B cell (primary cell): ENCODE results near the gene COL16A1. TPM values are rescaled to one million over a fixed set of nuclear protein-coding genes. Genes with fewer than 3 reads are reported as not detected.
A peak's percentile ranks its signal among the peaks of the same experiment; 100 is the strongest.

Experiments used
- ATAC-seq: fragments of 200-7000 bp; cut with Tn5 transposase; one replicate; pipeline ENCODE4 v1.10.0; 2021; ENCODE audit warnings: low read depth, mild to moderate bottlenecking, moderate number of reproducible peaks, moderate library complexity
- CTCF ChIA-PET: fragments of 350-600 bp; sonication (Branson Sonifier 250); formaldehyde crosslinking; loops from one replicate; lab custom pipeline; 2021; ENCODE audit warnings: antibody characterized with exemption, inconsistent platforms; lab: Charles Lee
- POLR2A ChIA-PET: fragments of 350-600 bp; sonication (Branson Sonifier 250); formaldehyde crosslinking; loops from one replicate; lab custom pipeline; 2021; ENCODE audit warnings: antibody characterized with exemption; lab: Charles Lee
- DNase-seq: peaks from one replicate; pipeline ENCODE4 v3.0.0; 2013
- H2AFZ ChIP-seq: 2 replicates; pipeline ENCODE4 v1.6.1; 2012; ENCODE audit warnings: mild to moderate bottlenecking, low read depth, low read length; ENCODE audit not compliant: insufficient read depth, poor library complexity, severe bottlenecking
- H3K27ac ChIP-seq, 2 donors: 1 replicate in 1 of 2; 2 replicates in 1 of 2; pipeline ENCODE4 v1.5.1; 2012 to 2013; ENCODE audit warnings: low read length in 2 of 2, mild to moderate bottlenecking in 2 of 2, moderate library complexity in 1 of 2
- H3K27me3 ChIP-seq, 4 experiments: fragments of 200-600 bp in 1 of 4; sonication (generic) in 1 of 4; replicated peaks in 1 of 4; 1 replicate in 2 of 4; 2 replicates in 2 of 4; pipeline versions ENCODE4 v1.6.1 to v1.7.0; 2013 to 2016; ENCODE audit warnings: low read length in 3 of 4, mild to moderate bottlenecking in 2 of 4, mixed read lengths in 1 of 4, moderate library complexity in 1 of 4; ENCODE audit not compliant: insufficient read depth in 4 of 4, control insufficient read depth in 3 of 4; ENCODE audit errors: control extremely low read depth in 1 of 4
- H3K36me3 ChIP-seq, 2 experiments: replicated peaks in 1 of 2; 1 replicate in 1 of 2; 2 replicates in 1 of 2; pipeline versions ENCODE4 v1.6.1 to v1.7.1; 2013; ENCODE audit warnings: low read length in 1 of 2; ENCODE audit not compliant: insufficient read depth in 2 of 2, control insufficient read depth in 1 of 2; ENCODE audit errors: control extremely low read depth in 1 of 2, extremely low read depth in 1 of 2
- H3K4me1 ChIP-seq, 2 donors: fragments of 200-600 bp in 1 of 2; sonication (generic) in 1 of 2; 1 replicate in 1 of 2; 2 replicates in 1 of 2; pipeline versions ENCODE4 v1.5.1 to v1.6.1; 2013 to 2017; ENCODE audit warnings: low read length in 2 of 2; ENCODE audit not compliant: control insufficient read depth in 2 of 2, insufficient read depth in 2 of 2
- H3K4me2 ChIP-seq: replicated peaks from 2 replicates; pipeline ENCODE3; 2012; ENCODE audit warnings: mild to moderate bottlenecking, low read depth, low read length; ENCODE audit not compliant: poor library complexity, severe bottlenecking
- H3K4me3 ChIP-seq, 5 experiments: fragments of 200-600 bp in 1 of 5; sonication (generic) in 1 of 5; 1 replicate in 3 of 5; 2 replicates in 2 of 5; pipeline versions ENCODE4 v1.5.1 to v1.7.0; 2011 to 2016; ENCODE audit warnings: low read length in 4 of 5, mild to moderate bottlenecking in 4 of 5, low read depth in 2 of 5, control low read depth in 1 of 5, moderate library complexity in 1 of 5; ENCODE audit not compliant: insufficient read depth in 1 of 5; ENCODE audit errors: control extremely low read depth in 1 of 5, extremely low read depth in 1 of 5
- H3K79me2 ChIP-seq: fragments of 200-600 bp; sonication (generic); one replicate; pipeline ENCODE4 v1.6.0; 2016; ENCODE audit warnings: low read length; ENCODE audit not compliant: control insufficient read depth, insufficient read depth
- H3K9ac ChIP-seq: fragments of 200-600 bp; sonication (generic); 2 replicates; pipeline ENCODE4 v1.6.1; 2017; ENCODE audit warnings: mild to moderate bottlenecking, low read length, moderate library complexity
- H3K9me3 ChIP-seq, 3 donors: one replicate each; pipeline versions ENCODE4 v1.6.1 to v1.7.1; 2013; ENCODE audit warnings: low read length in 2 of 3; ENCODE audit not compliant: control insufficient read depth in 2 of 3, insufficient read depth in 1 of 3; ENCODE audit errors: control extremely low read depth in 1 of 3
- H4K20me1 ChIP-seq: 2 replicates; pipeline ENCODE4 v1.6.0; 2012; ENCODE audit warnings: mild to moderate bottlenecking, low read length; ENCODE audit not compliant: insufficient read depth, control insufficient read depth, poor library complexity, severe bottlenecking
- H3K27ac Mint-ChIP-seq: one replicate; pipeline ENCODE4 v1.8.0; 2021; ENCODE audit warnings: mixed read lengths
- H3K27me3 Mint-ChIP-seq: one replicate; pipeline ENCODE4 v1.8.0; 2021; ENCODE audit warnings: mixed read lengths
- H3K4me1 Mint-ChIP-seq: one replicate; pipeline ENCODE4 v1.8.0; 2021; ENCODE audit warnings: mixed read lengths
- H3K4me3 Mint-ChIP-seq: one replicate; pipeline ENCODE4 v1.8.0; 2021; ENCODE audit warnings: mixed read lengths
- H3K9me3 Mint-ChIP-seq: one replicate; pipeline ENCODE4 v1.8.0; 2022; ENCODE audit warnings: mixed read lengths; ENCODE audit not compliant: insufficient read depth
- CTCF ChIP-seq: fragments of 200-600 bp; IDR thresholded peaks from one replicate; pipeline ENCODE4 v1.8.0; 2022; ENCODE audit warnings: antibody characterized with exemption, mild to moderate bottlenecking
- EZH2 ChIP-seq: IDR thresholded peaks from 2 replicates; pipeline ENCODE4 v1.6.1; 2012; ENCODE audit warnings: borderline replicate concordance, low read depth, mild to moderate bottlenecking, moderate library complexity, low read length; ENCODE audit not compliant: insufficient read depth, poor library complexity, severe bottlenecking
- WGBS: methylation state at CpG from one replicate; pipeline ENCODE4 v1.1.5; 2013; ENCODE audit warnings: missing lambda C conversion rate; ENCODE audit not compliant: insufficient coverage; 5-methylcytosine and 5-hydroxymethylcytosine counted together
- intact Hi-C: fragments of 100-400 bp; cut with micrococcal nuclease; formaldehyde crosslinking; loops from one replicate; pipeline ENCODE4 v1.10.0; 2022
- polyA plus RNA-seq: library from polyadenylated mRNA; depleted of rRNA; stranded (reverse); fragments of >200 nt; gene quantifications from 2 replicates; pipeline ENCODE4 v1.2.3, GENCODE V29; 2012
- total RNA-seq, 2 donors: library from RNA; stranded (reverse); fragments of 120-200 nt in 1 of 2; gene quantifications; 1 replicate in 1 of 2; 2 replicates in 1 of 2; pipeline versions ENCODE4 v1.2.3 to v1.2.4, GENCODE V29; 2013 to 2022

COL16A1 gene
- total and polyA plus RNA-seq, 2 donors (not counting 1 experiment from before 2014, with no cell fraction given) = 0.07 TPM; not detected in 1

GRCh38 chr1:31745946-31746670 lies 42.3 kb upstream of the COL16A1 start:
- Histone ChIP-seq H3K9me3 (peaks cover 0 to 9% (median 0%) of the 10 kb centered on the region in 3 donors), H3K4me1 (peaks cover 31 to 44% of the 10 kb centered on the region in 2 donors), H3K4me2 (no peak overlapping the region), H3K27ac (no peak overlapping the region), H3K36me3 (no peaks in the 10 kb centered on the region), H3K79me2 (no peaks in the 10 kb centered on the region), H2AFZ (no peak overlapping the region), H3K4me3 (no peak overlapping the region), H3K27me3 (peaks cover 0 to 12% (median 2%) of the 10 kb centered on the region in 4 experiments), H3K9ac (no peak overlapping the region), H4K20me1 (no peaks in the 10 kb centered on the region)
- Mint-ChIP-seq H3K9me3 (no peaks in the 10 kb centered on the region), H3K27me3 (peaks cover 10% of the 10 kb centered on the region), H3K27ac (peak overlapping the region; percentile 61), H3K4me3 (no peak overlapping the region), H3K4me1 (peaks cover 51% of the 10 kb centered on the region)
- WGBS = 61% methylated on average over 15 of the region's 15 CpGs
- TF ChIP-seq EZH2 (no peak), CTCF (peak; percentile 4)
- DNase-seq = no peak
- ChIA-PET CTCF (interaction anchor here (0.7 to 2.1 kb wide), 5 partner anchors 33 to 85 kb away, joined by 3 to 15 read pairs (median 4); no protein-coding TSS in a partner anchor), POLR2A (interaction anchor here (0.6 kb wide), 1 partner anchor 362 kb away, joined by 6 read pairs; the partner anchor contains the start of gene KPNA6)
- intact Hi-C loops = loop anchor here (2.0 kb wide), 1 partner anchor 15 kb away; no protein-coding TSS in a partner anchor
- no peak for ATAC-seq
